GM19099 (cell line): Measurements from ENCODE around the gene RUNX3.

Experiments
- POLR2A ChIP-seq: IDR thresholded peaks from 3 replicates; pipeline ENCODE4 v1.6.1; 2011; ENCODE audit warnings: low read depth; ENCODE audit not compliant: insufficient read length; ENCODE audit errors: extremely low read depth

The RUNX3 gene

GRCh38 chr1:24898909-24899439 lies 31.1 kb downstream of the RUNX3 start:
- TF ChIP-seq POLR2A = no peak

- no peak for TF ChIP-seq POLR2A
These were observed 31.7 kb downstream of the RUNX3 start for GRCh38 chr1:24898152-24898908.

GRCh38 chr1:24897263-24898151 lies 32.6 kb downstream of the RUNX3 start:
- no peak for TF ChIP-seq POLR2A

- TF ChIP-seq POLR2A = no peak
These were observed 33.3 kb downstream of the RUNX3 start for GRCh38 chr1:24896596-24897262.

- TF ChIP-seq POLR2A = no peak
These were observed 33.9 kb downstream of the RUNX3 start for GRCh38 chr1:24896176-24896575.

GRCh38 chr1:24895511-24895910 lies 34.6 kb downstream of the RUNX3 start:
- TF ChIP-seq POLR2A = no peak

- TF ChIP-seq POLR2A = no peak
These were observed 36.1 kb downstream of the RUNX3 start for GRCh38 chr1:24894002-24894401.

- TF ChIP-seq POLR2A = no peak
These were observed 36.6 kb downstream of the RUNX3 start for GRCh38 chr1:24893431-24893830.

- no peak for TF ChIP-seq POLR2A
These were observed 37.6 kb downstream of the RUNX3 start for GRCh38 chr1:24892188-24893153.

GRCh38 chr1:24890887-24891286 lies 39.2 kb downstream of the RUNX3 start:
- no peak for TF ChIP-seq POLR2A

GRCh38 chr1:24888971-24889676 lies 41.0 kb downstream of the RUNX3 start:
- TF ChIP-seq POLR2A = no peak

- no peak for TF ChIP-seq POLR2A
These were observed 41.8 kb downstream of the RUNX3 start for GRCh38 chr1:24888061-24888970.
